ENCODE results near the gene FAM3A. TPM values are rescaled to one million over a fixed set of nuclear protein-coding genes. Genes with fewer than 3 reads are reported as not detected.

Gene FAM3A
- total and polyA plus RNA-seq, 2 donors from 2014 or later: 39.5 to 73.4 TPM

DNA sequence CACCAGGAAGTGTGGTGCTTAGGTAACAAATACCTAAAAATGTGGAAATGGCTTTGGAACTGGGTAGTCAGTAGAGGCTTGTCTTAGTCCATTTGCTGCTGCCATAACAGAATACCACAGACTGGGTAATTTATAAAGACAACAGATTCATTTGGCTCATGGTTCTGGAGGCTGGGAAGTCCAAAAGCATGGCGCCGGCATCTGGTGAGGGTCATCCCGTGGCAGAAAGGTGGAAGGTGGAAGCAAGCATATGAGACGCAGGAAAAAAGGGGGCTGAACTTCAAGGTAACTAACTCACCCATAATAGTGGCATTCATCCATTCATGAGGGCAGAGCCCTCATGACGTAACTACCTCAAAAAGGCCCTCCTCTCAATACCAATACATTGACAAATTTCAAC, 6.6 kb downstream of the FAM3A start:
- intact Hi-C loops (cut with DNase I): no loop called here
- FAIRE-seq: no peak

GRCh38 chrX:154508384-154508745, 7.7 kb downstream of the FAM3A start:
- H3K36me3 ChIP-seq (ENCODE audit: control insufficient read depth in 2 of 3, insufficient read depth in 3 of 3, low read length in 3 of 3): peaks cover 0 to 3% (median 0%) of the 10 kb centered on the region in 3 donors
- H3K27me3 ChIP-seq (ENCODE audit: control insufficient read depth, insufficient read depth, low read length): no peaks in the 10 kb centered on the region
- DNase-seq (no peak), FAIRE-seq (no peak)
- TF ChIP-seq CTCF (IDR thresholded peaks at IDR 0.05; ENCODE audit: borderline replicate concordance, extremely low read depth, insufficient read depth): no peak
- no peak overlapping the region for H3K4me3 ChIP-seq (ENCODE audit: low read length in 3 of 3)
- H3K9me3 ChIP-seq (ENCODE audit: control insufficient read depth in 2 of 3, insufficient read depth in 1 of 3, low read length in 3 of 3): no peaks in the 10 kb centered on the region
- no peaks in the 10 kb centered on the region for H3K4me1 ChIP-seq (ENCODE audit: control insufficient read depth in 2 of 3, insufficient read depth in 2 of 3, low read depth in 1 of 3, low read length in 3 of 3)
- no peak overlapping the region for H3K27ac ChIP-seq (ENCODE audit: low read depth in 2 of 2, low read length in 2 of 2)
- no peak overlapping the region for H3K9ac ChIP-seq (ENCODE audit: low read length in 3 of 3)
- intact Hi-C loops (cut with DNase I): no loop called here

More for the DNA sequence above, 6.6 kb downstream of the FAM3A start:
- Histone ChIP-seq H3K9ac (ENCODE audit: low read length in 3 of 3) (no peak overlapping the region), H3K4me1 (ENCODE audit: control insufficient read depth in 2 of 3, insufficient read depth in 2 of 3, low read depth in 1 of 3, low read length in 3 of 3) (no peaks in the 10 kb centered on the region), H3K4me3 (ENCODE audit: low read length in 3 of 3) (no peak overlapping the region), H3K27me3 (ENCODE audit: control insufficient read depth, insufficient read depth, low read length) (no peaks in the 10 kb centered on the region), H3K9me3 (ENCODE audit: control insufficient read depth in 2 of 3, insufficient read depth in 1 of 3, low read length in 3 of 3) (no peaks in the 10 kb centered on the region), H3K36me3 (ENCODE audit: control insufficient read depth in 2 of 3, insufficient read depth in 3 of 3, low read length in 3 of 3) (peaks cover 0 to 3% (median 0%) of the 10 kb centered on the region in 3 donors), H3K27ac (ENCODE audit: low read depth in 2 of 2, low read length in 2 of 2) (no peak overlapping the region)
- DNase-seq: no peak
- TF ChIP-seq CTCF (IDR thresholded peaks at IDR 0.05; ENCODE audit: borderline replicate concordance, extremely low read depth, insufficient read depth): no peak

- no peaks in the 10 kb centered on the region for H3K27me3 ChIP-seq (ENCODE audit: control insufficient read depth, insufficient read depth, low read length)
- no peak for FAIRE-seq
- no peak overlapping the region for H3K4me3 ChIP-seq (ENCODE audit: low read length in 3 of 3)
- H3K36me3 ChIP-seq (ENCODE audit: control insufficient read depth in 2 of 3, insufficient read depth in 3 of 3, low read length in 3 of 3): peaks cover 0 to 3% (median 0%) of the 10 kb centered on the region in 3 donors
- H3K9ac ChIP-seq (ENCODE audit: low read length in 3 of 3): no peak overlapping the region
- DNase-seq: no peak
- H3K9me3 ChIP-seq (ENCODE audit: control insufficient read depth in 2 of 3, insufficient read depth in 1 of 3, low read length in 3 of 3): no peaks in the 10 kb centered on the region
- H3K4me1 ChIP-seq (ENCODE audit: control insufficient read depth in 2 of 3, insufficient read depth in 2 of 3, low read depth in 1 of 3, low read length in 3 of 3): no peaks in the 10 kb centered on the region
- no peak for TF ChIP-seq CTCF (IDR thresholded peaks at IDR 0.05; ENCODE audit: borderline replicate concordance, extremely low read depth, insufficient read depth)
- intact Hi-C loops (cut with DNase I): no loop called here
- no peak overlapping the region for H3K27ac ChIP-seq (ENCODE audit: low read depth in 2 of 2, low read length in 2 of 2)
These were observed 8.2 kb downstream of the FAM3A start for GRCh38 chrX:154507673-154508383.

All from kidney (tissue), 14 donors.